Endometrium (tissue), 2 donors: Measurements from ENCODE around the gene B4GALNT2.

ENCODE experiments used
- FAIRE-seq: peaks from 2 replicates; lab custom pipeline; 2012; peaks lifted over from hg19 to GRCh38; lab: Jason Lieb, UNC
- donor health status: control.
- donor health status: control.

The B4GALNT2 gene

DNA sequence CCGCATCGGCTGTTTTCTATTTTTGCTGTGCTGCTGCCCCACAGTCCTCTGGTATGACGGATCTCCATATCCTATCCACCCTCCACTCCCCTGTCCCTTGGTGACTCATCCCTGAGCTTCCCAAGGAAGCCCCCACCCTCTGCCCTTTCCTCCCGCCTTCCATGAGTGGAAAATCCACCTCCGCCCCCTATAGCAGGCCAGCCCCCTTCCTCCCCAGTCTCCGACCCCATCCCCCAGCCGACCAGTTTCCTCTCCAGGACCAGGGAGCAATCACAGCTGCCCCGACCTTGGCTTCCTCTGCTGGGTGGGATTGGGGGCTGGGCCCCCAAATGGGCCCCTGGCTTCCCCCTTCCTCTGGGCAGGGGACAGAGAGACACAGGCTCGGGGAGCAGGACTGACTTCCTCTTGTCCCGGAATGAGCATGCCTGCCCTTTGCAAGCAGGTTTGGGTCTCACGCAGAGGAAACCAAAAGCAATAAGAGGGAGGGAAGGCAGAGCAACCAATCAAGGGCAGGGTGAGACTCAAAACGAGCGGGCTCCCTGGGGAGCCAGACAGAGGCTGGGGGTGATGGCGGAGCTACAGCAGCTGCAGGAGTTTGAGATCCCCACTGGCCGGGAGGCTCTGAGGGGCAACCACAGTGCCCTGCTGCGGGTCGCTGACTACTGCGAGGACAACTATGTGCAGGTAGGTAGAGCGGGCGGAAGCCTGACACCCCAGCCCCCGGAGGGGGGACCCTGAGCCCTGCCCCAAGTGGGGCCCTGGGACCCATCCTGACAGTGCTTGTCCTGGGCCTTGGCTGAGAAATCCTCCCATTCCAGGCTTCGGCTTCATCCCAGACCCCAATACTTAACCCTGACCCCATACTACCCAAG lies 77.8 kb downstream of the B4GALNT2 start, which contains the start of the genes ABI3 and GNGT2:
Gene ABI3 (plus strand): TSS at position 550 of the 872 bp plus-strand sequence. CDS start 18 bp downstream, at position 568.
Gene GNGT2 (minus strand): TSS at position 417 of the 872 bp plus-strand sequence. CDS start 3,152 bp downstream, outside the sequence.
- no peak for FAIRE-seq

DNA sequence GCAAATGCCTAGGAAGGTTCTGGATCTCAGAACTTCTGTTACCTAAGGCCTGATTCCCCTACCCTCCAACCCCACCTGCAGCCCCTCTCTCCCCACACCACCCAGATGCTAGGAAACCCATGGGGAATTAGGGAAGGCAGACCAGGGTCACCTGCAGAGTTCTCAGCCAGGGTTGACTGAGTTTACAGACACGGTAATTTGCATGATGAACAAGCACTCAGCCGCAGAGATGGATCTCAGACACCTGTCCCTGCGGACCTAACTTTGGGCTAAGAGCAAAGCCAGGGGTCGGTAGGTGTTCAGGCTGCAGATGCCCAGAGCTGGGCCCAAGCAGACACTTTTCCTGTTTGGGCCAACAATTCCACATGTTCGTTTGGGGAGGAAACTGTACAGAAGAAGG lies 80.8 kb downstream of the B4GALNT2 start:
- FAIRE-seq = no peak

DNA sequence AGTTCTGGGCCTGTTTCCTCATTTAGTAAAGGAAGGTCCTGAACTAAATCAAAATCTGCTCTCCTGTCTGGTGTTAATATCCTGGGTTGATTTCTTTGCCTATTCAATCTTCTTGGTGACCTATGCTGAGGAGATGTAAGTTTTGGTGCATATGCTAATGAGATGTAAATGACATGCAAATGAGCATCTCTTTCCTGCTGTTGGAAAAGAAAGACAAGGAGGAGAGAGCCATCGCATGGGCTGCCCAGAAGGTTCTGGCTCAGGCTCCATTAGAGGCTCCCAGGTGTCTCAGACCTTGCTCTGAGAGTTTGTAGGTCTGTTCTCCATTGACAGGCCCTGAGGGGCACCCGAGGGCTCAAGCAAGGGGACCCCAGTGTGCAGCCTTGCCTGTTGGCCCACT lies 81.3 kb downstream of the B4GALNT2 start:
- FAIRE-seq = no peak

DNA sequence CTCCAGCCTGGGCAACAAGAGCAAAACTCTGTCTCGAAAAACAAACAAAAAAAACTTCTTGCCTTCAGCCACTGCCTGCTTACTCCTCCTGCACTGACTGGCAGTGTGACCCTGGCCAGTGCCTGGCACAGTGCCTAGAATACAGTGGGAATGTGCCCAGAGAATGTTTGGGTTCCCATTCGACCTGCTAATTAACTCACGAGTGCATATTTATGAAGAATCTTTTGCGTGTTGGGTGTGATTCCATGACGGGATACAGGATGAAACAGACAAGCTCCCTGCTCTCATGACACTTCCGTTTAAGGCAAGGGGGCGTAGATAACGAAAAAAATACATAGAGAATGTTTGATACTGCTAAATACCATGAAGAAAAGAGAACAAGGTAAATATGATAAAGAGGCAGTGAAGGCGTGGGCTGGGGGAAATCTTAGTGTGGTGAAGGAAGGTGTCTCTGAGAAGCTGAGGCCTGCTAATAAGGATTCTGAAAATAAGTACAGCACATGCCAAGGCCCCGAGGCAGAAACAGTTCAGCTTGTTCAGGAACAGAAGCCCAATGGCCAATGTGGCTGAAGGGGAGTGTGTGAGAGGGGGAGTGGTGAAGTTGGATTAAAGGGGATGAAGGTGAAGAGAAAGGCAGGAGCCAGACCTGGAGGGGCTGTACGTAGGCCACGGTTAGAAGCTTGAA lies 82.2 kb downstream of the B4GALNT2 start:
- FAIRE-seq = no peak

DNA sequence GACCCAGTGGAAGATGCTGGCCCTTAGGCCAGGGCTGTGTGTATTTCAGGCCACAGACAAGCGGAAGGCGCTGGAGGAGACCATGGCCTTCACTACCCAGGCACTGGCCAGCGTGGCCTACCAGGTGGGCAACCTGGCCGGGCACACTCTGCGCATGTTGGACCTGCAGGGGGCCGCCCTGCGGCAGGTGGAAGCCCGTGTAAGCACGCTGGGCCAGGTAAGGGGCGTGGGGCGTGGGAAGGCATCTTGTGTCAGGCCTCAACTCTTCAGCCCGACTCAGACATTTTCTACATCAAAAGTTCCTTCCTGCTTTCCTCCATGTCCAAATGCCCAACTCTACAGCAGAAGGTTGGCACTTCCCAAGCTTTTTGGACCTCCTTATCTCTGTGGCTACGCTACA lies 83.9 kb downstream of the B4GALNT2 start:
- no peak for FAIRE-seq

DNA sequence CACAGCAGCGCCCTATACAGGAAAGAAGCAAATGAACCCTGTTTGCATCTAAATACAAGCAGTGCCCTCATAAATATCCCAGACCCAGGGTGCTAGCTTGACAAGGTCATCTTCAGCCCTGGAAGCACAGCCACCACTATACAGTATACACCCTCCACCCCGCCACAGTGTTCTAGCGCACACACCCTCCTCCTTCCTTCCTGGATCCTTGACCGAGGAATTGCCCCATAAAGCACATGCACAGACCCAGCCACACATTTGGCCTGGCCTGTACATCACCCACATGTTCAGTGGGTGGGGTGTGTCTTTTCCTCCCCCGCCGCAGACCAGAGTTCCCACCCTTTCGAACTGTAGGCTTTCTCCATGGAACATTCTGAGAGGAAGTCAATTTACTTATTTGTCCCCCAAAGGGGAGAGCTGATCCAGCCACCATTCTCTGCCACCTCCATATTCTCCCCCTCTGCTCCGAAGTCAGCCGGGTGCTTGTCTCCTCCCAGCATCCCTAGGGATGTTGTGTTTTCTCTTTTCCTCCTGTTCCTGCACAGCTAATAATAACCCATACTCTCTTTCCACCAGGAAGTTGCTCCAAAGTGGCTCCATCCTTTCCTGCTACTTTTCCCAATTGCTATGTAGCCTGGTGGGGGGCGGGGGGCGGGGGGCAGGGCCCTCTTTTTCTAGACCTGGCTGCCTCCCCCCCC lies 84.5 kb downstream of the B4GALNT2 start:
- no peak for FAIRE-seq

DNA sequence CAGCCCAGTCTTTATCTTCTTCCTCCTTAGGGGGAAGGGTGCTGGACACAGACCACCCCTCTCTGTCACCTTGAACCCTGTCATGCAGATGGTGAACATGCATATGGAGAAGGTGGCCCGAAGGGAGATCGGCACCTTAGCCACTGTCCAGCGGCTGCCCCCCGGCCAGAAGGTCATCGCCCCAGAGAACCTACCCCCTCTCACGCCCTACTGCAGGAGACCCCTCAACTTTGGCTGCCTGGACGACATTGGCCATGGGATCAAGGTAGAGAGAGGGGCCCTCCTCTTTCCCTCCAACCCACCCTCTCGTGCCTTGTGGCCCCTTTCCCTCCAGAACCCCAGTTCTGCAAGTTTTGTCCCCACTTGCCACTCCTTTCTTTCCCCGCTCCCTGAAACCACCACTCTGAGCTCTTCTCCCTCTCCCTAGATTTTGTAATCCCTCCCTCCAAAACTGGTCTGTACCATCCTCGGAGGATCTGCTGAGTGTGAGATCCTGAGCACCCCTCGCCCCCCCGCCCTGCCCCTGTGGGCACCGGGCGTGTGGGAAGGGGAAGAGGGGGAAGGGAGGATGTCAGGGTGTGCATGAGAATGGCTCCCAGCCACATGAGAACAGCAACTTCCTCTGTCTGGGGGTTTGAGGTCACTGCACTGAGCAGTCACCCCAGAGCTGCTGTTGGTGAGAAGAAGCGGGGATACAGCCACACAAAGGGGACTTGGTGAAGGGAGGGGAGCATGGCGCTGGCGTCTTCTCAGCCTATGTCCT lies 85.3 kb downstream of the B4GALNT2 start:
- no peak for FAIRE-seq

DNA sequence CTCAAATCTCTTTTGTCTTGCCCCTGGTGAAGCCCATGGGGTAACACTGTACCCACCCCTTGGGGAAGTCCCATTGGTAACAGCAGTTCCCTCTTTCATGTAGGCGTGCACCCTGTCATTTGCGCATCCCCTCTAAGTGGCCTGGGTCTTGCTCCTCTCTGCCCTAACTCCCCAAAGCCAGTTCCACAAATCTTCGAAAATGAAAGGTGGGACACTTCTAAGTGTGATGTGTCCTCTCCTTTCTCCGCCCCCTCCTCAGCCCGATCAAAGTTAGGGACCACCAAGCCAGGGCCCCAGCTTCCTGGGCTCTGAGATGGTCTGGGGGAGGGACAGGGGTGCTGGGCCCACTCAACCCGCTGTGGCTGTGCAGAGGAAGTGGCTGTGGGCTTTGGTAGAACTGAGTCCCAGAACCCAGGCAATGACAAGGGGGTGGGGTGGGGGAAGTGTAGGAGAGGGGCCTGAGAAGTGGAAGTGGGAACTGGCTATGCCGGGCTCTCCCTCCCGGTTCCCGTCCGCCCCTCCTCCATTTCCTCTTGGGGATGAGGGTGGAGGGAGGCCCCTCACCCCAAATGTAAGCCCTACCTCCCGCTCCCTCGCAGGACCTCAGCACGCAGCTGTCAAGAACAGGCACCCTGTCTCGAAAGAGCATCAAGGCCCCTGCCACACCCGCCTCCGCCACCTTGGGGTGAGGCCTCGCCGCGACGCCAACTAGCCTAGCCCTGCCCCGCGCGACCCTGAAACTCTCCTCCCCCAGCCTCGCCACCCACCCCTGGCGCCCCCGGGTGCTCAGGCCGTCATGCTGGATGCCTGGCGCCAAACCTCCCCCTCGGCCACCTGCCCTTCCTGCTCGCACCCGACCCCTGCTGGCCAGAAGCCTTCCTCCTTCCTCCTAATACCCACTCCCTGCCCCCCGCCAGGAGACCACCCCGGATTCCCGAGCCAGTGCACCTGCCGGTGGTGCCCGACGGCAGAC lies 86.7 kb downstream of the B4GALNT2 start:
- FAIRE-seq = no peak

DNA sequence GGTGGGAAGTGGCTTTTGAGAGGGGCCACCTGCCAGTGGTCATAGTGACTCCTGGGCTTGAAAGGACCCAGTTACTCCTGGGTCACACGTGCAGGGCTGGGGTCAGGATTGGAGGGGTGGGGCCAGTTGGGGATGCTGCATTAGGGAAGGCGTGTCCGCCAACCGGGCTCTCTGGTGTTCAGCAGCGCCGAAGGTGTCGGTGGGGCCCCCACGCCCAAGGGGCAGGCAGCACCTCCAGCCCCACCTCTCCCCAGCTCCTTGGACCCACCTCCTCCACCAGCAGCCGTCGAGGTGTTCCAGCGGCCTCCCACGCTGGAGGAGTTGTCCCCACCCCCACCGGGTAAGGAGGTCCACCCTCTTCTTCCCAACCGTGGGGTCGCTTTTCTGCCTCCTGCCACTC lies 87.4 kb downstream of the B4GALNT2 start:
- no peak for FAIRE-seq

DNA sequence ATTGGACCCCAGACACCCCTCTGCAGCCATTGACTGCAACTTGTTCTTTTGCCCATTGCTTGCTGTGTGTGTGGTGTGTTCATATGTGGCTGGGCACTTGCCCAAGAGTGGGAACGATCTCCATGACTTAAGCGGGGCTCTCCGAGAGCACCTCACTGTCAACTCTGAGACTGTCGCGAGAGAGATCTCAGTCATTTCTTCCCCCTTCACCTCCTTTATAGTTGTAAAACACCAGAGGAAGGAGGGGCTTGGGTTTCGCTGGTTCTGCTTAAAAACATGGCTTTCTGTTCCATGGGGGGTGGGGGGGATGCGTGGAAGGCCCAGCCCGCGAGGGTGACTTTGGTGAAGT lies 90.6 kb downstream of the B4GALNT2 start:
- FAIRE-seq = no peak

DNA sequence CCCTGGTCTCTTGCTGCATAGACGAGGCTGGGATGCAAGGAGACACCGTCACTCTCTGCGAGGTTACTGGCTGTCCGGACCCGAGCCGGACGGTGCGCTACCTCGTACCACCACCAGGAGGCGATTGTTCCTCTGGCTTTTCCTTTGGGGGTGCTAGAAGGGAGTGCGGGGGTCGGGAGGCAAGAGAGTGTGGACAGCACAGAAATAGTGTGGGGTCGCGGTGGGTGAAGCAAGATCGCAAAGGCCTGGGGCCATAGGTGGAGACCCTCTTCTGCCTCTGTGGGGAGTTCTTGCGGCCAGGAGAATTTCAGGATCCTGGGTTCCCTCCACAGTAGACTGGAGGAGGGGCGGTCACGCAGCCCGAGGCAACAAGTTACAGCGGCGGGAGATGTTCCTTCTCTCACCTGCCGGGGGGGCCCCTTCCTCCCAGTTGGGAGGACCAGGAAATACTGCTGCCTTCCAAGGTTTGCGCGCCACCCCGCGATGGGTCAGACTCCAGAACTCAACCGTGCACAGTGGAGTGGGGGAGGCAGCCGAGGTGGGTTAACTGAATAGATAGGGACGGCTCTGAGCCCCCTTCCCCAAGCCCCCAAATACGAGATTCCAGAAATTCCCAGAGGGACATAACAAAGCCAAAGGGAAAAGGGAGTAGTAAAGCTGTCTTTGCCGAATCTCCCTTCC lies 91.1 kb downstream of the B4GALNT2 start:
- no peak for FAIRE-seq

DNA sequence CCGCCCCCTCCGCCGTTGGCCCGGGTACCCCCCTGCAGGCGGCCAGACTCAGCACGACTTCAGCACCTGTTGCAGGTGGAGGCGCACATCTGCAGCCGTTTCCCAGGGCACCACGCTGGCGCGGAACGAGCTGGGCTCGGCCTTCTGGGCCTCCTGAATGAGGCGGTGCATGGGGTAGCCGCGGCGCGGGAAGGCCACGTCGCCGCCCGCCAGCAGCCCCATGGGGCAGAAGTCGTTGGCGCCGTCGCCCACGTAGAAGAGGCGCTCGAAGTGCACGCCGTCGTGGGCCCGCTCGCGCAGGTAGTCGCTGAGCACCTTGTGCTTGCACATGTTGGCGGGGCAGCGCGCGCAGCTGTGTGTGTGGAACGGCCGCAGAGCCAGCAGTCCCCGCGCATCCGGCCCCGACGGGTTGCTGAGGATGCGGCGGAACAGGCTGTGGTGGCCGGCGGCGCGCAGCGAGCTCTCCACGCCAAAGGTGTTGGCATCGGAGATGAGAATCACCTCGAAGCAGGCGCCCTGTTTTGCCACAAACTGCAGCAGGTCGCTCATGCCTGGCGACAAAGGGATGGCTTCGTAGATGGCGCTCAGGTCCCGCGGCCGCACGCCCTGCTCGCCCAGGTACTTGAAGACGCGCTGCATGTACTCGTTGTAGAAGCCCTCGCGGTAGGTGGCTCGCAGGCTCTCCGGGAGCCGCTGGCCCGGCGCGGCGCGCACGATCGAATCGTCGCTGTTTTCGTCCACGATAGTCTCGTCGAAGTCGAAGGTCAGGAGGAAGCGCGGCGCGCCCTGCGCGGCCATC lies 91.8 kb downstream of the B4GALNT2 start:
- FAIRE-seq = no peak

DNA sequence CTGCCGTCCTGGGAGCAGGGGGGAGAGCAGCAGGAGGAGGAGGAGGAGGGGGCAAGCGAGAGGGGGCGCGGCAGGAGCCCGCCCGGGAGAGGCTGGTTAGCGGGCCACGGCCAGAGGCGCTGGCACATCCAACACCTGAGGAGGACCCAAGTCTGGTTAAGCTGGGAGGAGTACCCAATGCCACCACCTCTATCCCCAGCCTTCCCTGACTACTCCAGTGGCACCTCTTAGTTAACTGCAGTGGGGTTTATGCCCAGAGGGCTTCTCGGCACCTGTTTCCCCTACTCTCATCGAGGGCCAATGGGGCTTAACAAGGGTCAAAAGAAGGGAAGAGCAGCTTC lies 92.4 kb downstream of the B4GALNT2 start:
- no peak for FAIRE-seq

DNA sequence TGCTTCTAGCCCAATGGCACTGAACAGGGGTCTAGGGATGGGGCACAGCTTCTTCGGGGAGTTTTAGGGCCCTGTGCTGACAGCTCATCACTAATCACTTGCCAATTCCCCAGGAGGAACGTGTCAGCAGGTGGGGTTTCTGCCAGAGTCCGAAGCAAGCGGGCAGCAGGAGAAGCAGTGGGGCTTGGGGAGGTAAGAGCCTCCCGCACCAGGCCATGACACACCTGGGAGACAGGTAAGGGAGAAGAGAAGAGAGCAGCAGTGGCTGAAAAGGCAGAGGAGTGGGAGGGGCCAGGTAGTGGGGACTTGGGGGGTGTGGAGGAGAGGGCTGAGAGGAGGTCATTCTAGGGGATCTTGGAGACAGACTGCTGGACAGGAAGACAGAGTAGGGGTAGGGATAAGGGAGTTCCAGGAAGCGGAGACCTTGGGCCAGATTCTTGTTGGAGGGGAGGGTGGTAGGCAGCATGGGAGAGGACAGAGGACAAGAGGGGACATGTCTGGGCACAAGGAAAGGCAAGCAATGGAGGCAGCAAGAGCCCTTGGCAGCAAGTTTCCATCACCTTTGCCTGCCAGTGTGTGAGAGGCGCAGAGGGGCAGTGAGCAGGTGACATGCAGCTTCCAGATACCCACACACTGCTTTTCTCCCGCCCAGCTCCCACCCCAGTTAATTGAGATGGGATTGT lies 93.1 kb downstream of the B4GALNT2 start:
- FAIRE-seq = no peak
